ENCODE results near the gene SLC23A2.

SLC23A2 gene

GRCh38 chr20:4966826-4967751, 34.2 kb downstream of the SLC23A2 start:
- no peak for DNase-seq (ENCODE audit: low read depth, low spot score)

- no peak for DNase-seq (ENCODE audit: low read depth, low spot score)
Observed at GRCh38 chr20:4962241-4962855, 39.0 kb downstream of the SLC23A2 start.

- no peak for DNase-seq (ENCODE audit: low read depth, low spot score)
Observed at GRCh38 chr20:4961746-4962145, 39.6 kb downstream of the SLC23A2 start.

GRCh38 chr20:4959592-4959991, 41.7 kb downstream of the SLC23A2 start:
- no peak for DNase-seq (ENCODE audit: low read depth, low spot score)

DNA sequence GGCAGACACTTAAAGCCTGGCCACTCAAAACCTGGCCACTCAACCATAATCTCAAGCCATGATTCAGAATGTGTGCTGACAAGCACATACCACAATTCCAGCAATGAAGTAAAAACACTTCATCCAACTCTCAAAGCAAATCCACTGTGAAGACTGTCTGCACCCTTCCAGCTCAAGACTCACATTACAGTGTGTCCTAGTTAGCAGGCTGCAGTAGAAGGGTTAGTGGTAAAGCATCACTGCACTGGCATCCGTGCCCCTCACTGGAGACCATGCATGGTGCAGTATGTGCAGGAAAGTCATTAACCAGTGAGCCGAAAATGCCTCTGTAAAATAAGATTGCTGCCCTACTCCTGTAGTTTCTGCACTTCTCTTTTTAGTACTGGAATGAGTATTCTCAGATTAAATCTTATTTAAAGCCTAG, 43.4 kb downstream of the SLC23A2 start:
- no peak for DNase-seq (ENCODE audit: low read depth, low spot score)

DNA sequence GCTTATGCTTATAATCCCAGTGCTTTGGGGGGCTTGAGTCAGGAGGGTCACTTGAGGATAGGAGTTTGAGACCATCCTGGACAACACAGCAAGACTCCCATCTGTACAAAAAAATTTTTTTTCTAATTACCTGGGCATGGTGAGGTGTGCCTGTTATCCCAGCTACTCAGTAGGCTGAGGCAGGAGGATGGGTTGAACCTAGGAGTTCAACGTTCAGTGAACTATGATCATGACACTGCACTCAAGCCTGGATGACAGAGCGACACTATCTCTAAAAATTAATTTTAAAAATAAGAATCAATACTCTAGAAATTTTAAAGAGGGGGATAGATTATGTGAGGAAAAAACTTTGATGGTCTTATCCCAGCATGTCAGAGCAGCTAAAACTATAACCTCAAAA, 44.1 kb downstream of the SLC23A2 start:
- no peak for DNase-seq (ENCODE audit: low read depth, low spot score)

GRCh38 chr20:4956200-4956810, 45.0 kb downstream of the SLC23A2 start:
- DNase-seq (ENCODE audit: low read depth, low spot score): no peak

GRCh38 chr20:4953881-4954280, 47.4 kb downstream of the SLC23A2 start:
- no peak for DNase-seq (ENCODE audit: low read depth, low spot score)

GRCh38 chr20:4952229-4952628, 49.1 kb downstream of the SLC23A2 start:
- no peak for DNase-seq (ENCODE audit: low read depth, low spot score)

DNA sequence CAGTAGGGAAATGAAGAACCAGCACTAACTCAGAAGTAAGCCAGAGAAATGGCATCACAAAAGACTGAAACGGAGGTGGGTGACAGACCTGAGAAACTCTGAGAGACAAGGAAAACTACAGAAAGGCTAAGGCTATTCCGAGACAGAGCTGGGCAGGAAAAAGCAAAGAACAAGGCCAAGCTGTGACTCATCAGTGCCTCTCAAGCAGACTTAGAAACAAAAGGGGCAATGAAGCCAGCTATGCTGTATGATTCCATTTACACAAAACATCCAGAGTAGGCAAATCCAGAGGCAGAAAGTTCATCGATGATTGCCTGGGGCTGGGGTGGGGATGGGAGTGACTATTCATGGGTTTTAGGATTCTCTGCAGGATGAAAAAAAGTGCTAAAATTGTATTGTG, 50.0 kb downstream of the SLC23A2 start:
- no peak for DNase-seq (ENCODE audit: low read depth, low spot score)

- no peak for DNase-seq (ENCODE audit: low read depth, low spot score)
Observed at GRCh38 chr20:4950841-4951240, 50.5 kb downstream of the SLC23A2 start.

DNA sequence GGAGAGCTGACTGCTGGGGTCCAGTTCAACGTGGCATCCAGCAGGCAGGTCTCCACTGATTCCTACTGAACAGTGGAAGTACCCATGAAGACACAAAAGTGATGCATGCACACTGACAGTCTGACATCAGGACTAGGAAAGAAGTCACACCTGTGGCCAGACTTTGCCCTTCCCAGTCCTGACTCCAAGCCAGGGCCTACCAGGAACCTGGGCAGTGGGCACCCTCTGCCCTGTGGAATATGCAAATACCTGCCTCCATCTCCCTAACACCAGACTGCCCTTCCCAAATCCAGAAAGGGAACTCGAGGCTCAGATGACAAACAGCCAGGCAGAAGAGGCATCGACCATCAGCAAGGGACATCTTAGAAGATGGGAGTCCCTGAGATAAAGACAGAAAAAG, 50.9 kb downstream of the SLC23A2 start:
- DNase-seq (ENCODE audit: low read depth, low spot score): no peak

GRCh38 chr20:4949833-4950178, 51.5 kb downstream of the SLC23A2 start:
- no peak for DNase-seq (ENCODE audit: low read depth, low spot score)

- no peak for DNase-seq (ENCODE audit: low read depth, low spot score)
Observed at GRCh38 chr20:4947817-4948559, 53.3 kb downstream of the SLC23A2 start.

DNA sequence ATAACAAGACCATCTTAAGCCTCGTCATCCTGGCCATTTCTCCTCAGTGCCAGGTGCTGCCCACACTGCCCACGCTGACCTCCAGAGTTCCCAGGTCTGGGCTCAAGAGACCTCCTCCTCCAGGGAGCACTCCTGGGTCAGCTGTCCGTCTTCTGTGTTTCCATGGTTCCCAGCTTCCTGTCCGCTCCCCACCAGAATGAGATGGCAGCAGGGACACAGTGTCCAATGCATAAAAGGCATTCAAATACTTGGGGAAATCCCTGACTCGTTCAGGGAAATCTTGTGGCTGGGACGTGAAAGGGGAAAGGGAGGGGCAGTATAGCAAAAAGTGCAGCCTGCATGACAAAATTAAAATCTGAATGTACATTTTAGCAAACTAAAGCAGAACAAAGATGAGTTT, 54.3 kb downstream of the SLC23A2 start:
- no peak for DNase-seq (ENCODE audit: low read depth, low spot score)

DNA sequence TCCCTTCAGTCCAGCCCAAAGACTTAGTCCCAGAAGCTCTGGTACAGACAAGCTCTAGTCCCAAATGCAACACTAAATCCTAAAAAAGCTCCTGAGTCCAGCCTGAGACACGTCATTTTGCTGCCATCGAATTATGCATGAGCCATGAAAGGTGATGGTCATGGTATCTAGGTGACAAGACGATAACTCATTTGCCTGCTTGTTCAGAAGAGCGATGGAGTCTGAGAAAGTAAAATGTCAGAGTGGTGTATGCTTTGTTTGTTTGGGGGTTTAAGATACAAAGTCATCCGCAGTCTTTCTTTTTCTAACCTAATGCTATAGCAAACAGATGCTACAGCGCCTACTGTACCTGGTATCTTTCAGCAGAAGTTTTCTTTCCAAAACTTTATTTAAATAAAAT, 54.7 kb downstream of the SLC23A2 start:
- no peak for DNase-seq (ENCODE audit: low read depth, low spot score)

- no peak for DNase-seq (ENCODE audit: low read depth, low spot score)
Observed at GRCh38 chr20:4944518-4945313, 56.6 kb downstream of the SLC23A2 start.

GRCh38 chr20:4942331-4942730, 59.0 kb downstream of the SLC23A2 start:
- no peak for DNase-seq (ENCODE audit: low read depth, low spot score)

GRCh38 chr20:4937407-4938319, 63.6 kb downstream of the SLC23A2 start:
- DNase-seq (ENCODE audit: low read depth, low spot score): no peak

DNA sequence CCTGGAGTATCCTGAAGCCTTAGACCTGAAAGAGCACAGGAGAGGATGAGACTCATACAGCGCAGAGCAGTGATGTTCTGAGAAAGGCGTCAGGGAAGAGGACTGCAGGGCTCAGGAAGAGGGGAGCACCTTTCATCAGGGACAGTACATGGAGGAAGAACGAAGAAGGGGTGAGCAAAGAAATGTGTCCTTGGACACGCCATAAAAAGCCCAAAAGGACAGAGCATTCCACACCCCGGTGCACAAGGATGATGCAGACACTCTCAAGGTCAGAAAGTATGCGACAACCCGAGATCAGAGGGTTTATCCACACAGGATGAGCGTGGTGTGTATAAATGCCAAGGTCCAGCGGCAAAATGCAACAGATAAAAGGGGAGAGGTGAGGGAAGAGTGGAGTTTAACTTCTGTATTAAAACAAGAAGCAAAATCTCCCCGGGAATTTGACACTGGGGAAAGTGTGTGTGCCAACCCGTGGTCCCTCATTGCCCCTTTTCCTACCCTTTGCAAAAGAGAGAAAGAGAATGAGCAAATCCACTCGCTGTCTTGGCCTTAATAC, 64.4 kb downstream of the SLC23A2 start:
- DNase-seq (ENCODE audit: low read depth, low spot score): no peak
